ENCODE measurements around the gene SH3BGRL2.
A peak's percentile ranks its signal among the peaks of the same experiment; 100 is the strongest.

SH3BGRL2 gene

DNA sequence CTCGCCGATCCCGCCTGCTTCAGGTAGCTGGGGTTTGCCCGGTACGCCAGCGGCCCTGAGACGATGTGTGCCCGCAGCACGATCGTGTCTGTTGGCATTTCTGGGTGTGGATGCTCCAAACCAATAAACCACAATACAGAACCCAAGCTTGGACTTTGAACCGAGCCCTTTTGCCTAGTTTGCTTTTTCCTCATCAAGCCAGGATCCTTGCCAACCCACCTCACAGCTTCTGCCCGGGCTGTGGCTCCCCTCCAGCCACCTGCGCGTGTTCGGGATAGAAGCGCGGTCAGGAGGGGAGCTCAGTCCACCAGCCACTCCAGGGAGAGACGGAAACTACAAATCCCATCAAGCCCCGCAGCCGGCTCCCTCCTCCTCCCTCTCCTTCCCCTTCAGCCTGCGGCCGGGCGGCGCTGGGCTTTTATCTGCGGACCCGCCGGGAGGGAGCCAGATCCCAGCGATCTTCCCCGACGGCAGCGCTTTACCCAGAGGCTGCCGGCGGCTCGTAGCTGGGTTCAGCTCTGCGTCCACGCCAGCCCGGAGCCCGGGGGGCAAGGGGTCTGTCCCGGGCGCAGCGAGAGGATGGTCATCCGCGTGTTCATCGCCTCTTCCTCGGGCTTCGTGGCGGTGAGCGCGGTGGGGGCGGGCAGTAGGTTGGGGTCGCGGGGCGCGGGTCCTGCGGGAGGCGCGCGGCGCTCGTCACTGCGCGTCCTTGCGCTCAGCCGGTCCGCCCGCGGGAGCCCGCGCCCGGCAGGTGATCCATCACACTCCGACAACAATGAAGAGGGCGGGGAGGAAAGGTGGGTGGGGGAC is at the start of gene SH3BGRL2:
Gene SH3BGRL2 (plus strand): TSS at position 447 of the 810 bp plus-strand sequence. CDS start 133 bp downstream, at position 580.
- FAIRE-seq: peak; percentile 21

DNA sequence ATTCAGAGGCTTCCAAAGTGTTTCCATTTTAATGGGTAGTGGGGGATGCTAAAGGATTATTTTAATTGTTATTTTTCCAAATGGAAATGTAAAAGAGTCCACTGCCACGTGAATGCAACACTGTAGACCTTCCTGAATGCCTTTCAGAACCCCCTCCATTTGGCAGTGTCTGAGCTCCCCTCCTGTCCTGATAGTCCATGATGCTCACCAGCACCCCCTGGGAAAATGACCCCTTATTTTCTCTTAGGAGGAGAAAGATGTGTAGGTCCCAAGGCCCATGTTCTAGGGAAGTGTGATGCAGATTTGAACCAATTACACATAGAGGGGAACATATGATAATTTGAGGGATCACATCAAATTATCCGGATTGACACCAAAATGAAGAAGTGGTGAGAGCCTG is 46.8 kb upstream of the SH3BGRL2 start:
- no peak for FAIRE-seq

DNA sequence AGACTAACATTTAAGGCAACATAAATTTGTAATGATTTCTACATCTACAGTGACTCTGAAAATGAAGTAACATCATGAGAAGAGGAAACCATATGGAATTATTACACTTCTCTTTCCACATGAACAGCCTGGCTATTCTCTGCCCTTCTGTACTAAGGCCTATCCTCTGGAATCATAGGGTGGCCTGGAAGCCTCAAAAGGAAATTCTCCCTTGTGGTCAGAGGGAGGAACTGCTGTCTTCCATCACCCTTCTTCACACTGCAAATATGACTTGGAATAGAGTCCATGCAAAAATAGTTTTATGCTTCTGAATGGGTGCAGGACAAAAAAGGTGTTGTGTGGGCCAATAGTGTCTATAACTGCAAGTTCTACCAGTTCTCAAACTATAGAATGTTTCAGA is 44.6 kb upstream of the SH3BGRL2 start:
- no peak for FAIRE-seq

DNA sequence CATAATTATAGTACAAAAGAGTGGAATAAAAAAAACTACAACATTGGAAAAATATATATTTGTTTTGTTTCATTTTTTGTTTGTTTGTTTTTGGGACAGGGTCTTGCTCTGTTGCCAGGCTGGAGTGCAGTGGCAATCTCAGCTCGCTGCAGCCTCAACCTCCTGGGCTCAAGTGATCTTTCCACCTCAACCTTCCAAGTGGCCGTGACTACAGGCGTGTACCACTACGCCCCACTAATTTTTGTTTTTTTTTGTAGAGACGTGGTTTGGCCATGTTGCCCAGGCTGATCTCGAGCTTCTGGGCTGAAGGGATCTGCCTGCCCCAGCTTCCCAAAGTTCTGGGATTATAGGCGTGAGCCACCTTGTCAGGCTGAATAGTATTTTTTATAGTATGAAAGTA is 41.4 kb upstream of the SH3BGRL2 start:
- FAIRE-seq: no peak

DNA sequence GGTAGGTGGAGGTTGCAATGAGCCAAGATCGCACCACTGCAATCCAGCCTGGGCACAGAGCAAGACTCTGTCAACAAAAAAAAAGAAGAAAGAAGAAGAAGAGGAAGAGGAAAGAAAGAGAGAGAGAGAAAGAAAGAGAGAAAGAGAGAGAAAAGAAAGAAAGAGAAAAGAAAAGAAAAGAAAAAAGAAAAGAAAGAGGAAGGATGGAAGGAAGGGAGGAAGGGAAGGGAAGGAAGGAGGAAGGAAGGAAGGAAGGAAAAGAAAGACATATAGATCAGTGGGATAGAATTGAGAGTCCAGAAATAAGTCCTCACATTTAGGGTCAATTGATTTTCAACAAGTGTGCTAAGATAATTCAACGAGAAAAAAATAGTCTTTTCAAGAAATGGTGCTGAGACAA is 34.0 kb upstream of the SH3BGRL2 start:
- no peak for FAIRE-seq

DNA sequence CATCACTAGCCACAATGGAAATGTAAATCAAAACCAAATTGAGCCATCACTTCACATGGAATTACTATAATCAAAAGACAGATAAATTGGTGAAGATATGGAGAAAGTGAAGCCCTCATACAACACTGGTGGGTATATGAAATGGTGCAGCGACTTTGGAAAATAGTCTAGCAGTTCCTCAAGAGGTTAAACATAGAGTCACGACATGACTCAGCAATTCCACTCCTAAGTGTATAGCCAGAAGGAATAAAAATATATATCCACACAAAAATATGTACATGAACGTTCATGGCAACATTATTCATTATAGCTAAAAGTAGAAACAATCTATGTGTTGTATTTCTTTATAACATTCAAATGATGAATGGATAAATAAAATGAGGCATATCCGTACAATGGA is 33.1 kb upstream of the SH3BGRL2 start:
- no peak for FAIRE-seq

DNA sequence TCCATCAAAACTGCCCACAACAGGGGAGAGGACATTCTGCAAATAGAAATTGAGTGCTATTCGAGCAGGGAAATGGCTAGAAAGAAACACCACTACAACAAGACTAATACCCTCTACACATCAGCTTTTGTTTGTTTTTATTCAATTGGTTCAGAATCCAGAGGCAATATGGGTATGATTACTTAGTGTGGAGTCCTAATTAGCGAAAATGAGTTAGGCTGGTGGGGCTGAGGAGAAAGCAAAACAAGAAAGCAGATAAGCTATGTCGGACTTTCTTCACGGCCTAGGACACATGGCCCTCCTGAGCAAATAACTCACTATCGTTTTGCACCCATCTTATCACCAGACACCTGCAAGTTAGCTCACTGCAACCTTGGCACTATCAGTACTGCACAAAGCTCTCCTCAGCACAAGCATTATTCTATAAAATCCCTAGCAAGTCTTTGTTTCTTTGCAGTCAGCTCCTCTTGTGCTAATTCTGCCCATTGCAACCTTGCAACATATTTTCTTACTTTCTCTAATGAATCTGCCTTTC is 31.3 kb upstream of the SH3BGRL2 start:
- FAIRE-seq: no peak

DNA sequence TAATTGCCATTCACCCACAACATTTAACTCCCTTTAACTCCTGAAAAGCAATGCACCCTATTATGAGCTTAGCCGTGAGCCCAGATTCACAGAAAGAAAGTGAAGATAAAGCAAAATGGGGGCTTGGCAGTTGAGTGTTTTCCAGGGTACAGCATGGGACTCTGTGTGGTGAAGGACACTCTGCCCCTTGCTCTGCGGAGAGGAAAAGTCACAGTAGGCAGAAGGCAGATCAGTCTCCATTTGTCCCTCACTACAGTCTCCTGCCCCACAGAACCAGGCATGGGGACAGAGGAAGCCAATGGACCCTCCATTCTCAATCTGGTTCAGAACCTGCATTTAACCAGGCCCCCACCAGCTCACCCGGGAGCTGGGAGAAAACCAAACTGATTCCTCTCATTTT is 30.8 kb upstream of the SH3BGRL2 start:
- no peak for FAIRE-seq

DNA sequence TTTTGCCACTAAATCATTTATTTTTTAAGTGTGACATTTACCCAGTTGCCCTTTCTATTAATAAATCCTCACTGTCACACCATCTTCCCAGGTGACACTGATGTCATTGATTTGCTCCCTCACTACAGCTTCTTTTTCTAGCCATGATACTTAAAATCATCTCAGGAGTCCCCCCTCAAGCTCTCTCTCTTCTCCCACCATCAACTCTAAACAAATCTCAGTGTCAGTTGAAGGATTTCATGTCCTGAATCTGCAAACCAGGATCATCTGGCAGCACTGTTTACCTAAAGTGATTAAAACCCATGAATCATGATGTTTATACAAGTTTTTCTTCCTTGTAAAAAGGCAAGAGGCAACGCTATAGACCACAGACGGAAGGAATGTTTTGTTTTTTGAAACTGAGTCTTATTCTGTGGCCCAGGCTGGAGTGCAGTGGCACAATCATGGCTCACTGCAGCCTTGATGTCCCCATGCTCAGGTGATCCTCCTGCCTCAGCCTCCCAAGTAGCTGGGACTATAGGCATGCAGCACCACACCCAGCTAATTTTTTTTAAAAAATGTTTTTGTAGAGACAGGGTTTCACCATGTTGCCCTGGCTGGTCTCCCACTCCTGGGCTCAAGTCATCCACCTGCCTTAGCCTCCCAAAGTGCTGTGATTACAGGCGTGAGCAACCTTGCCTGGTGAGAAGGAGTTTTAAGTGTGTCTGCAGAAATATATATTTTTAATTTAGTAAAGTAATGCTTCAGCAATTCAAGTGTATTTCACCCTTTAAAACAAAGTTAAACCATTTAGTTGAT is 30.1 kb upstream of the SH3BGRL2 start:
- FAIRE-seq: peak; percentile 96

DNA sequence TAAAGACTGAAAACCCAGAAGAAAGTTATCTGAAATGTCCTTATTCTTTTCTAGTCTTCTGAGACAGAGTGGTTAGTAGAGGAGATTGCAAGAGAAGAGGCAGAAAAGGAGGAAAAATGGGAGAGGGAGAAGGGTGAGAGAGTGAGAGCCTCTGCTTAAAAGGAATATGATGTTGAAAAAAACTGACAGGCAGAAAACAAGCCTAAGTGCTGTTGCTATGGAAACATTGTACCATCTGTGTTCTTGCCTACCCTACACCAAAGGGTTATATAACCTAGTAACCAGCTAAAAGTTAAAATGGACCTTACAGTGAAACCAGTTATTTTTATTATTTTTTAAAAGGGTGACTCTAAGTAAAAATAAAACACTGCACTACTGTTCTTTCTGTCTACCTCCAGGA is 28.3 kb upstream of the SH3BGRL2 start:
- FAIRE-seq: peak; percentile 43

DNA sequence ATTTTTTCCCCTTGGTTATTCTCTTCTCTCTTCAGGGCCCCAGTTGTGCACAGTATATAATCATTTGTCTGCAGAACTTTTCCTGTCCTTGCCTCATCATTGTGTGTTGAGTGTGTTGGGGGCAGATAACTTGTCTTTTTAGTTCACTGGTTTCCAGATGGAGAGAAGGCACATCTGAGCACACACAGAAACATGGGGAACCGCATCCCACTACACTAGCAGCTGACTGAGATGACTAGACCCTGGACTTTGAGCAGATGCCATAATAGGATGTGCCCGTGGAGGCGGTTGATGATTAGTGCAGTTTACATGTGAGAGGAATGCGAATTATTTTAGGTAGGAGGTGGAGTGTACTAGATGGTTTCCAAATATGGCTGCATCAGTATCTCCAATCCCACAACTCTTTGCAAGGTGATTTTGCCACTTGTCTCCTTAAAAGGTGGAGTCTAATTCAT is 26.5 kb upstream of the SH3BGRL2 start:
- no peak for FAIRE-seq

DNA sequence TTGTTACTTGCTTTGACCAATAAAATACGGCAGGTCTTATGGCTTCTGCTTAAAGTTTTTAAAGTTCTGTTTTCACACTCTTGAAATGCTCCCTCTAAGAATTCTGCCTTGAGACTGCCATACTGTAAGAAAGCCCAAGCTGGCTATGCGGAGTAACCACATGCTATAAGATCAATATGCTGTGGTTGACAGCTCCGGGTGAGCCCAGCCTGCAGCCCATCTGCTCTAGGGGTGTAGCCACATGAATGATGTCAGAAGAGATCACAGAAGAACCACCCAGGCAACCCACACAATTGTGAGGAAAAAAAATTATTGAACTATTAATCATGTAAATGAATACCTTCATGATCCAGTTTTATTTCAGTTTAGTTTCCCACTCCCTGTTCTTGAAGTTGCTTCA is 26.1 kb upstream of the SH3BGRL2 start:
- FAIRE-seq: no peak

DNA sequence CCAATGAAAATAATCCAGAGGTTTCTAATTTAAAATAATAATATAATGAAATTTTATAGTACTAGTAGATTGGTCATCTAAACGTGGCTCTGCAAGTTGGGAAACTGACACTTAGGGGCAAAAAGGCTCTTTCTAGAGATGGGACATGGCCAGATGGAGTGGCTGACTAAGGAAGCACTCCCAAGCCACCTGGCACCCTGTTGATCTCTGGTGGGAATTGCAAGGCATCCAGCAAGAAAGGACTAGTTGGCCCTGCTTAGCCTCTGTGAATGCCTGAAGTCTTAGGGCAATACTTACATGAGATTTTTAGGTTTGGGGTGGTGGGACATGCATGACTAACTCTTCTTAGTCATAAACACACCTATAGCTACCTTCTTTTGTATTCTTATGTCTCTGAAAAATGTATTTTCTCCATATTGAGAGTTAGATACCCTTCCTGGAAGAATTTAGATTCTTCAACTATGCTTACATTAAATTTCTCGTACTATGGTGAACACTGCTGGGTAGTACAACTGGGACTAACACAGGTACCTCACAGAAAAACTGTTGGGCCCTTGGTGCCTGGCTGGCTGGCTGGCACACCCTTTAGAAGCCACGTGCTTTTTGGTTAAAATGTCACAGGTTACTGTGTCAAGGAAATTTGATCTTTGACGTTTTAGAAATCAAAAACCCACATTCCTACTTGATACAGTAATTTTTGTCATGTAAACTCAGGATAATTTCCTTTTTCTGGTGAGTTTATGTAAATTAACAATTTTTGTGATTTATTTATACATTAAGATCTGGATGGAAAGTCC is 25.0 kb upstream of the SH3BGRL2 start:
- FAIRE-seq: no peak

DNA sequence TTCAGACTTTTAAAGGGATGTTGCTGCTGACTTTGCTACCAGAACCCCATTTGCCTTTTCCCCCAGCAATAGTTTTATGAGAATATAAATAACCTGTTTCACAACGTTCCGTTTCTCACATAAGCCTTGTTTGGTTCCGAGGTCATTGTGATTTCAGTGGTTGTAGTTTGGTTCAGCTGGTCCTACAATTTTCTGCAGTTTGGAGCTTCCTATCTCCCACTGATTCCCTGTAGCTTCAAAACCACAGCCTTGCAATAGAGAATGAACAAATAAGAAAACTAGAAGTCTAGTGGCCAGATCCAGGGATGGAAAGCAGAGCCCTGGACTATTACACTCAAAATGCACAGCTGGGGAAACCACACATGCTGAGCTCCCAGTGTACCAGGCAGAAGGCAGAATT is 24.1 kb upstream of the SH3BGRL2 start:
- no peak for FAIRE-seq

DNA sequence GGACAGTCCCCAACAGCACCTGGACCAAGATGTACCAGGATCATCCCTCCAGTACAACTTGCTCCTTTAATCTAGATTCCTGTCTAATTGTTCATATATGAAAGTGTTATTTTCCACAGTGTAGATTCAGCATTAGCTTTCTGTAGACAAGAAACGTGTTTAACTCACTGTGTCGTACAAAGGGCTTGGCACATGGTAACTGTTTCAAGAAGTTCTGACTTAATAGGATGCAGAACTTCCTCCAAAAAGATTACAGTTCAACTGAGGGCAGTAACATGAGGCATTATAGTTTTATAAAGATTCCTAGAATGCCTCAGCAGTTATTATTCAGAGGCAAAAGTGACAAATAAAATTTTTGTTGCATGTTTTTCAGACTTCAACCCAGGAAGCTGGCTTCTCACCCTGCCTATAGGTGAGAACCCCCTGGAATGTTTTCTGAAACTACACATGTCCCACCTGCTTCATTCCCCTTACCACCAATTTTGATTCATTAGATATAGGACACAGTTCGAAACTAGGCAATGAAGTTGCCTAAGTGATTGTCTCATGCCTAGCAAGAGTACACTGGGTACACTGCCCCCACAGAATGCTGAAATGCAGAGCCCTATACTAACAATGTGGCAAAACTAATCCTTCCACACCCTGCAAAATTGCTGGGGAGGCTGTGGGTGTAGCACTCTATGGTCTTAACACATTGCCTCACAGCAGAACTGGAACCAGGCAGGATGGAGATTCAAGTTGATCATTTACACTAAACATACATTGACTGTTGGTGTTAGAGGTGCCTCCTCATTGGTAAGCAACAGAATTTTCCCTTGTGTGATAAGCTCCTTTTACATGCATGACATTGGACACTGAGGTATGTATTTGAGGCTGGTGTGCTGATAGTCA is 22.6 kb upstream of the SH3BGRL2 start:
- FAIRE-seq: no peak

DNA sequence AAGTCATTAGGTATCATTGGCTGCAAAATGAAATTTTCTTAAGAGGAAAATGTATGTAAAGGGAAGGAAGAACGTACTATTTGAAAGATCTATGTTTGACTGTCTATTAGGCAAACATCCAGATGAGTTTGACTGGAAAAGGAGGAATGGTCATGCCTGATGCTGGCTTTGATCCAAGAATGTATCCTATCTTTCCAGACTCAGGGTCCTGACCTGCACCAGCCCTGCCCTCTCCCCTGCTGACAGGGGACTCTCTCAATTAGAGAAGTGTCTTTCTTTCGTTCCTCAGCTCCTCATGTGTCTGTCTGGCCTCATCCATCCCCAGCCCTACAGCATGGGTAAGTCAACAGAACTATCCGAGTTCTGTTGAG is 21.9 kb upstream of the SH3BGRL2 start:
- no peak for FAIRE-seq

DNA sequence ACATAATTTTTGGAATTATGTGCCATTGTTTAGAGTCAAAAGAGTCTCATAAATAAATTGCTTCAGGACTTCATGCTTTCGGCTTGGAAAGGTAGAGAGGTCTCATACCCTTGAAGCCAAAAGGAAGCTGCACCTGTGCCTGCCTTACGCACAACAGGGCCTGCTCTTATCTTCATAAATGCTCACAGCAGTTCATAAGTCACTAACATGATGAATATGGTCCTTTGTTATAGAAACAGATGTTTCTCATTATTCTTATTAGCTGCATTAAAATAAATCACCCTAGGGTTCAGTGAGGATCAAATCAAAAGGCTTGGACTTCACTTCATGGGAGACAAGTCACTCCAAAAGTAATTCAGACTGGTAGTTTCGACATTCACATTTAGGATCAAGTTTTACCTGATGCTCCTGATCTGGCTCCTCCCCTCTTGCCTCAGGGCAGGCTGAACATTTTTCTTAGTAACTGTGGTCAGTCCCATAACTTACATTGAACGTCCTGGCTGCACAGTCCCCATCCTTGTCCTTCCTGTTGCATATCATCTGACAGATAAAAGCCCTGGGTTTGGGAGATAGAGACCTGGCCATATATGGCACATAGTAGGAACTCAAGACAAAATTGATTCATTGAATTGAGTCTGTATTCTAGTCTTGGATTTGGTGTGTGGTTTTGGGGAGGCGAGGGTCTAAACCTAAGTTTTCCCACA is 20.7 kb upstream of the SH3BGRL2 start:
- no peak for FAIRE-seq

DNA sequence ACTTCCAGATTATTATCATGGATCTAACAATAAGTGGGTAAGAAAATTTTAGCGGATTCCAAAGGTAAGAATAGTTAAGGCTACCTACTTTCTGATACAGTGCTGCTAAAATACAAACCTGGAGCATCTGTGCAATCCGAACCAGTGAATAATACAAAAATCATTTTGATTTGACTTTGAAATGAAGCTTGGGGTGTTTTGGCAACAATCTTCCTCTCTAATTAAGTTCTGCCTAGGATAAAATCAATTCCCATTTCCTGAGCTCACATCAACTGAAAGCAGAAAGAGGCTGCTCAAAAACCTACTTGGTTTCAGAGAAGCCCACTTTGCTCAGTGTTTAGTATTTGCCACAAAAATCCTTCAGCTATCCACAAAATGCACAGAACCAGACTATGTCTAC is 18.7 kb upstream of the SH3BGRL2 start:
- FAIRE-seq: no peak

DNA sequence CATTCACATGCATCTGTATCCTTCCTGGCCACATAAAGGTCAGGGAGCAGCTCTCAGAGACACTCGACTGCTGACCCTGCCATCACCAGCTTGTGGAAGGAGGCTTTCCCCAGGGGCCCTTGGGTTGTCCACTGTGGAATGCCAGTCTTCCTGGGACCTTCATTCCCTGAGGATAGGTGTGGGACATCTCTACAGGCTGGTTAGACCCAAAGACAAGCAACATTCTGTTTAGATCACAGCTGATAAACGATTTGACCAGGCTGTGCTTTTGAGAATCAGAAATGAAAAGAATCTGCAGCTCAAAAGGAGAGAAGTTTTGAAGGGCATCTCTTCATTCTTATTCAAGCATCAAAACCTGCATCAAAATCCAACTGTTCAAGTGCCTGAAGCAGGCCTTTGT is 18.2 kb upstream of the SH3BGRL2 start:
- FAIRE-seq: no peak

DNA sequence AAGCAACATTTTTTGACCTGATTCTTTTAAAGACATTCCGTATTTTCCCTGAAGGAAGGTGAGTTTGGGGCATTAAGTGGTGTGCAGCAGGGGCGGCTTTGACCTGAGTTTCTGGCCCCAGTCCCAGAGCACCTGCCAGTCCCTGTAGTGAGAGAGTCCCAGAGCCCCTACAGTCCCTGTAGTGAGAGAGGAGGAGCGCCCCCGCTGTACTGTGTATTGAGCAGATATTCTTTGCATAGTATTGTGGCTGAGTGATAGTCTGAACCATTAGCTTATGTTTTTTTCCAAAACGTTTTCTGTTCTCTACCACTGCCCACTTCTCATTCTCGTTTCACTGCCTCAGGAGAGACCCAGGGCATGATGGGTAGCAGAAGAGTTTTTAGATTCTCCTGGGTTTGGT is 17.2 kb upstream of the SH3BGRL2 start:
- FAIRE-seq: no peak
